SK-N-SH (cell line): ENCODE data around the gene PARD3B.

ENCODE experiments used
- JUND ChIP-seq: IDR thresholded peaks from 2 replicates; pipeline ENCODE4 v1.4.0; 2012
- POLR2AphosphoS5 ChIP-seq: IDR thresholded peaks from 2 replicates; pipeline ENCODE4 v1.6.1; 2012; ENCODE audit warnings: low read depth, low read length
- TAF1 ChIP-seq: IDR thresholded peaks from 2 replicates; pipeline ENCODE4 v1.6.1; 2012; ENCODE audit warnings: low read depth, mild to moderate bottlenecking, low read length, moderate library complexity, borderline replicate concordance
- USF1 ChIP-seq: IDR thresholded peaks from 2 replicates; pipeline ENCODE4 v1.4.0; 2012; ENCODE audit warnings: low read depth, borderline replicate concordance
- TF ChIP-seq, protein P1 (sequence below): IDR thresholded peaks from 2 replicates; pipeline ENCODE4 v1.4.0; 2012; ENCODE audit warnings: low read depth
- TF ChIP-seq, protein P2 (sequence below): IDR thresholded peaks from 2 replicates; pipeline ENCODE4; 2012
- TF ChIP-seq, protein P3 (sequence below): IDR thresholded peaks from 2 replicates; pipeline ENCODE4 v1.6.1; 2012; ENCODE audit warnings: mild to moderate bottlenecking, low read depth, low read length, moderate library complexity

- no peak for TF ChIP-seq USF1
- no peak for TF ChIP-seq JUND
- TF ChIP-seq, protein P1, sequence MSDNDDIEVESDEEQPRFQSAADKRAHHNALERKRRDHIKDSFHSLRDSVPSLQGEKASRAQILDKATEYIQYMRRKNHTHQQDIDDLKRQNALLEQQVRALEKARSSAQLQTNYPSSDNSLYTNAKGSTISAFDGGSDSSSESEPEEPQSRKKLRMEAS = no peak
- TF ChIP-seq, protein P2, sequence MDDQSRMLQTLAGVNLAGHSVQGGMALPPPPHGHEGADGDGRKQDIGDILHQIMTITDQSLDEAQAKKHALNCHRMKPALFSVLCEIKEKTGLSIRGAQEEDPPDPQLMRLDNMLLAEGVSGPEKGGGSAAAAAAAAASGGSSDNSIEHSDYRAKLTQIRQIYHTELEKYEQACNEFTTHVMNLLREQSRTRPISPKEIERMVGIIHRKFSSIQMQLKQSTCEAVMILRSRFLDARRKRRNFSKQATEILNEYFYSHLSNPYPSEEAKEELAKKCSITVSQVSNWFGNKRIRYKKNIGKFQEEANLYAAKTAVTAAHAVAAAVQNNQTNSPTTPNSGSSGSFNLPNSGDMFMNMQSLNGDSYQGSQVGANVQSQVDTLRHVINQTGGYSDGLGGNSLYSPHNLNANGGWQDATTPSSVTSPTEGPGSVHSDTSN = no peak
- TF ChIP-seq POLR2AphosphoS5 = no peak
- TF ChIP-seq, protein P3, sequence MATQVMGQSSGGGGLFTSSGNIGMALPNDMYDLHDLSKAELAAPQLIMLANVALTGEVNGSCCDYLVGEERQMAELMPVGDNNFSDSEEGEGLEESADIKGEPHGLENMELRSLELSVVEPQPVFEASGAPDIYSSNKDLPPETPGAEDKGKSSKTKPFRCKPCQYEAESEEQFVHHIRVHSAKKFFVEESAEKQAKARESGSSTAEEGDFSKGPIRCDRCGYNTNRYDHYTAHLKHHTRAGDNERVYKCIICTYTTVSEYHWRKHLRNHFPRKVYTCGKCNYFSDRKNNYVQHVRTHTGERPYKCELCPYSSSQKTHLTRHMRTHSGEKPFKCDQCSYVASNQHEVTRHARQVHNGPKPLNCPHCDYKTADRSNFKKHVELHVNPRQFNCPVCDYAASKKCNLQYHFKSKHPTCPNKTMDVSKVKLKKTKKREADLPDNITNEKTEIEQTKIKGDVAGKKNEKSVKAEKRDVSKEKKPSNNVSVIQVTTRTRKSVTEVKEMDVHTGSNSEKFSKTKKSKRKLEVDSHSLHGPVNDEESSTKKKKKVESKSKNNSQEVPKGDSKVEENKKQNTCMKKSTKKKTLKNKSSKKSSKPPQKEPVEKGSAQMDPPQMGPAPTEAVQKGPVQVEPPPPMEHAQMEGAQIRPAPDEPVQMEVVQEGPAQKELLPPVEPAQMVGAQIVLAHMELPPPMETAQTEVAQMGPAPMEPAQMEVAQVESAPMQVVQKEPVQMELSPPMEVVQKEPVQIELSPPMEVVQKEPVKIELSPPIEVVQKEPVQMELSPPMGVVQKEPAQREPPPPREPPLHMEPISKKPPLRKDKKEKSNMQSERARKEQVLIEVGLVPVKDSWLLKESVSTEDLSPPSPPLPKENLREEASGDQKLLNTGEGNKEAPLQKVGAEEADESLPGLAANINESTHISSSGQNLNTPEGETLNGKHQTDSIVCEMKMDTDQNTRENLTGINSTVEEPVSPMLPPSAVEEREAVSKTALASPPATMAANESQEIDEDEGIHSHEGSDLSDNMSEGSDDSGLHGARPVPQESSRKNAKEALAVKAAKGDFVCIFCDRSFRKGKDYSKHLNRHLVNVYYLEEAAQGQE = no peak
- TF ChIP-seq TAF1 = no peak
Observed at GRCh38 chr2:205343103-205343502, 797.8 kb downstream of the PARD3B start.
